GM18511 (cell line): ENCODE measurements around the gene GRID2.

Experiments used
- ATAC-seq: cut with Tn5 transposase; IDR thresholded peaks from one replicate; pipeline ENCODE4 v1.9.1; 2021; ENCODE audit warnings: mild to moderate bottlenecking, moderate library complexity; ENCODE audit not compliant: unreplicated experiment

GRID2 gene

DNA sequence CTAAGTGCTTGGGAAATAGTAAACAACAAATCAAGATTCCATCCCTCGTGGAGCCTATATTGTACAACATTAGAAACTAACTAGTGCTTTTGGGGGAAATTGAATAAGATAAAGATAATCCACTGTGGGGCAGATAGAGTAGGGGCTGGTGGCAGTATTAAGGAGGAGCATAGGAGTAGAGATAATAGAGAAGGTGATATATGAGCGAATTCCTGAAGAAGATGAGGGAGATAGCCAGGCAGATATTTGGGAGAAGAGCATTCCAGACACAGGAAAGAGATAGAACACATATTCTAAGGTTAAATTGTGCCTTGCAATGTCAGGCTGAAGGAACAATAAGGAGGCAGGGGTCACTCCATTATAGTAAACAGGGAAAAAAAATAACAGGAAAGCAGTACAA is 218.2 kb downstream of the GRID2 start:
- ATAC-seq: no peak

DNA sequence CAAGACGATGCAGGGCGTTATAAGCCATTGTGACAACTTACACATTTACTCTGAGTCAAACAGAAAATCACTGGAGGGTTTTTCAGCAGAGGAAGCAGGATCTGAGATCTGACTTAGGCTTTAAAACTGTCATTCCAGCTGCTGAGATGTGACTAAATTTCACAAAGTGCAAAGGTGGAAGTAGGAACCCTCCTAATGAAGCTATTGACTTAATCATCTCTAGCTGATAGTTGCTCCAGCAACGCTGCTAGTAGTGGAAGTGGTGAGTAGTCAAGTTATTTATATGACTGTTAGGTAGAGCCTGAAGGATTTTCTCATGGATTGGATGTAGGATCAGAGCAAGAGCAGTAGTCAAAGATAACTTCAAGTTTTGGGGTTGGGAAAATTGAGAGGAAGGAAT is 218.6 kb downstream of the GRID2 start:
- no peak for ATAC-seq

- ATAC-seq: no peak
These were observed 220.4 kb downstream of the GRID2 start for GRCh38 chr4:92524131-92524530.

GRCh38 chr4:92528541-92528940 is 224.8 kb downstream of the GRID2 start:
- ATAC-seq: no peak

DNA sequence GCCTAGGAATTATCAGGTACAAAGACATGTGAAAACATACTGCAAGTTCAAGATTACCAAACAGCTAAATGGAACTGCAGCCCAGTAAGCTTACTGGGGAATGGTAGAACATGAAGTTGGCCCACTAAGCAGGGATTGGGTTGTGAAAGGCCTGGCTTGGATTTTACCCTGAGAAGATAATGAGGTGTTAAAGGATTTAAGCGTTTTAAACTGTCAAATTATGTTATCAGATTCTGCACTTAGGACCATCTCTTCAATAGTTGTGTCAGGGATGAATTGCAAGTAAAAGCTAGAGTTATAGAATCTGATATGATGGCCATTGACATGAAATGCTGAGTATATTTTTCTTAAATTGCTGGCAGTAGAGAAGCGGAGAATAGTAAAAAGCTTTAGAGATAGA is 225.7 kb downstream of the GRID2 start:
- no peak for ATAC-seq

- no peak for ATAC-seq
These were observed 231.8 kb downstream of the GRID2 start for GRCh38 chr4:92535599-92535998.

DNA sequence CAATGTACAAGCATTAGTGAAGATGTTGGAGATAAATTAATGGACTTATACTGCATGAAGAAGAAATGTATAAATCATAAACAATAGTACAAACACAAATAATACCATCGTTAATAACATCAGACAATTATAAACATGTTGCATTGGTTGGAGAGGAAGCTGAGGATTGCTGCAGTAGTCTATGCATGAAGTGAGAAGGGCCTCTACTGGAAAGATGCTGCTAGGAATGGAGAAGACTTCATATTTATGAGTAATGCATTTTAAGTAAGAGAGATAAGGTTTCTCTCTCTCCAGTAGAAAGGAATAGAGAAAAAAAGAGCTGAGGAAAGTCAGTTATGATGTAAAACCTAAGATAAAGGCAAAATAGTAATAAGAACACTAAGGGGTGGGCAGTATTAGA is 247.8 kb downstream of the GRID2 start:
- no peak for ATAC-seq

DNA sequence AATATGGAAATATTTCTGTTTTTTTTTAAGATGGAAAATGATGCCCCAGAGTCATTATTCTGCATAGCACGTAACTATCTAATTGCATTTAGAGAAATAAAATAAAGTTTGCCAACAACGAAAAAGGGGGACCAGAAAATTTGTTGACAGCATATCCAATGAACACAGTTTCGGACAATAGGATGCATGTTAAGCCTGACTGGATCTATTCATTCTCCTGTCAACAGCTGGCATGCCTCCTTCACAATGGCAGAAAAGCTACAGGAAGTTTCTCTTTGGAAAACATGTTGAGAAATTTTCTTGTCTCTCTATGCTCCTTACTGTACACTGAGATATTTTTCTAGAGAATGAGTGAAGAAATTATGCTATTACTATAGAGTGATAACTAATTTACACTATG is 262.5 kb downstream of the GRID2 start:
- no peak for ATAC-seq

DNA sequence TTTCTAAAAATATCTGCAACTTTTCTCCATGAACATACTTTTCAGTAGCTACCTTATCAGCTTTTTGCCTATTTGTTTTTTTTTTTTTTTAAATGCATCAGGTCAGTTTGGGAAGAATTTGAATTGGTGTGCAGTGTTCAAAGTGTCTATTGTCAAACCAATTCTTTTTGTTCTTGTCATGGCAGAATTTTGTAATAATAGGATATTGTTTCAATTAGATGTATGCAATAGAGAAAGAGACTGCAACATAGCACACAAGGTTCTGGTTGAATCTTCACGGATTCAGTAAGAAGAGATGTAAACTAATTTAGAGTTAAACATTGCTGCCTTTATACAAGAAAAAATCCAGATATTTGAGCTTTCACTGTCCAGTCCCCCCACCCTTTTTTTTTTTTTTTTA is 277.1 kb downstream of the GRID2 start:
- no peak for ATAC-seq

DNA sequence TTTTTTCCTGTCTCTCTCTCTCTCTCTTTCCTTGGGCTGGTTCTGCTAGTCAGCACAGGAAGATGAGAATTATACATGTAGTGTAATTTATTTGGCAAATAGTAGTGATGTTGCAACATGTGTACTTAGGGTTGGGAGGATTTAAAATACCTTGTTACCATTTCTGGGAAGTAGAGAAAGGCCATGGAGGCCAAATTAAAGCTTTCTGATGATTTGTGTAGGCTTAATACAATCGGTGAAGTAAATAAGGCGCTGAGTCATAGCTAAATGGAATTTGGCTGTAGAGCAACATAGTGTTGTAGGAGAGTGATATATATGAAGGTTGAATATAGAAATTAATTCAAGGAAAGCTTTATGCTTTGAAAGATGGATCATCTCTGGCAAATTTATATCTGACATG is 295.3 kb downstream of the GRID2 start:
- ATAC-seq: no peak

GRCh38 chr4:92600638-92601037 is 296.9 kb downstream of the GRID2 start:
- no peak for ATAC-seq

- no peak for ATAC-seq
These were observed 302.5 kb downstream of the GRID2 start for GRCh38 chr4:92606227-92606626.

DNA sequence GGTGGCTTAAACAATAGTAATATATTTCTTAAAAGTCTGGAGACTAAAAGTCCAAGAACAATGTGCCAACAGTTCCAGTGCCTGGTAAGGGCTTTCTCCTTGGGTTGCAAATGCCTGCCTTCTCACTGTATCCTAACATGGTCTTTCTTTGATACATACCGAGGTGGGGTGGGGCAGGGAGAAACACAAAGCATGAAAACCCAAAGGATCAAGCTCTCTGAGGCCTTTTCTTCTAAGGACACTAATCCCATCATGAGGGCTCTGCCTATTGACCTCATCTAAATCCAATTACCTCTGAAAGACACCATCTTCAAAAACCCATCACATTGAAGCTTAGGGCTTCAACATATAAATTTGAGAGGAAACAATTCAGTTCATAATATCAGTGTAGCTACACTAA is 311.3 kb downstream of the GRID2 start:
- ATAC-seq: no peak

DNA sequence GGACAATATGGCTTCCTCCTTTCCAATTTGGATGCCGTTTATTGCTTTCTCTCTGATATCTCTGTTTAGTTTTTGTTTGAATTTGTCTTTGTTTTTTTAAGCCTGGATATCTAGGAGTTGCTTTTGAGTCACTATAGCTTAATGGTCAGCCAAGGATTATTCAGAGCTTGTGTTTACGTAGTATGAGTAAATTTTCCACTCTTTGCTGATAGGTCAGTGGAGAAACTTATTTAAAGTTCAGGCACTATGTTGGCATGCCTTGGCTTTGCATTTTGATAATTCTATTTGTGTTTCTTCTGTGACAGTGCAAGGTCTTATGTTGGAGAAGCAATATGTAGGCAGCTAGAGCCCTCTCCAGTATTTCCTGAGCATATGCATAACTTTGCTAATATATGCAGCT is 315.2 kb downstream of the GRID2 start:
- no peak for ATAC-seq

GRCh38 chr4:92629302-92629701 is 325.5 kb downstream of the GRID2 start:
- ATAC-seq: no peak

- no peak for ATAC-seq
These were observed 331.1 kb downstream of the GRID2 start for GRCh38 chr4:92634882-92635281.

DNA sequence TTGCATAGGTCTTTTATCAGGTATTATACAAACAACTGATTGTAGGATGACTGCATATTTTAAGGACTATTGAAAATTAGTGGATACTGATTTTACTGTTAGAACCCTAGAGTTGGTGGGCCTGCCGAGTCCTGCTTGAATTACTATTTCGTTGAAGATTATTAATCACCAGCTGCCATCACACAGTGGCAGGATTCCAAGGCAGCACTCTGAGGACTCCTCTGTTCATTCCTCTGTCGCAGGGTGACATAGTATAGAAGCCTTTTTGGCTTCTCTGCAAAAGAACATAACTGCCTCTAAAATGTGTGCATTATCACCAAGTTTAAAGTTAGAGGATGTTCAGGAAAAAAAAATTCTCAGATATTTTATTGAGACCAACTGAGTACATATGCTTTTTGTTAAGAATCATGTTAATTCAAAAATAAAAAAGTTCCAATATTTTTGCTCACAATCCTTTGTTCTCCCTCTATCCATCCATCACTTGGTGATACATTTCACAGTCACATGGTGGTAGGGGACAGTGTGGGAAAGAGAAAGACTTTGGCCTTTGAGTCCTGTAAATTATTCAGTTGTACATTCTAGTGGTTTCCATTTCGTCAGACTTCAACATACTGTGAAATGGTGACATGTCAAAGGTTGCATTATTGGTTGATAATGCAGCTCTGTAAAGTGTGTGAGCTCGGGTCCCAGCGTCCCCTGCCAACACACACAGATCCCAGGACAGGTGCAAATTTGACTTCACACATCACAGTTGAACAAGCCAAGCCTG is 332.5 kb downstream of the GRID2 start:
- no peak for ATAC-seq

DNA sequence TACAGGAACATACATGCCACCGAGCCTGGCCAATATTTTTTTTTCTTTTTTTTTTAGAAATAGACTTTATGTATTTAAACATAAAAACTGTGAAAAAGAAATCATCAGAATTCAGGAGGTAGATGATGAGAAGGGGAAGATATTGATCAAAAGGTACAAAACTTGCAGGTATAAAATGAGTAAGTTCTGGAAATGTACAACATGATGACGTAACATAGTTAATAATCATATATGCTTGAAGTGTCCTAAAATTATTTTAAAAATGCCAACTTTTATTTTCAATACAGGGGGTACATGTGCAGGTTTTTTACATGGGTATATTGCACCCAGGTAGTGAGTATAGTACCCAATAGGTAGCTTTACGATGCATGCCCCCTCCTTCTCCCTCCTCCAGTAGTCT is 337.6 kb downstream of the GRID2 start:
- ATAC-seq: no peak

DNA sequence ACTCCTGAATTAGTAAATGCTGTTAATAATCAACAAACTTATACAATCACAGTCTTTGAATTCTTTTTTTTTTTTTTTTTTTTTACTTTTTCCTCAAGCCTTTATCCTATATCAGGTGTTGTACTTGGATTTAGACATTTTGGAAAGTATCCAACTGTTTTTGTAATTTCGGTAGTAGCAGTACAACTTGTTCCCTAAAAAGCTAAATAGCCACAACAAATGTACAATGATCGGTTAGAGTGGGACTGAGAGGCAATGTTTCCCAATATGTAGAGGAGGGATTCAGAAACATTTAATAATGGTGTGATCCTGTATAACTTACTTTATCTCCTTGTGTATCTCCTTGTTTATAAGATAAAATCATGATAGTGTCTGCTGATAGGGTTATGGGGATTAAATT is 343.1 kb downstream of the GRID2 start:
- ATAC-seq: no peak

DNA sequence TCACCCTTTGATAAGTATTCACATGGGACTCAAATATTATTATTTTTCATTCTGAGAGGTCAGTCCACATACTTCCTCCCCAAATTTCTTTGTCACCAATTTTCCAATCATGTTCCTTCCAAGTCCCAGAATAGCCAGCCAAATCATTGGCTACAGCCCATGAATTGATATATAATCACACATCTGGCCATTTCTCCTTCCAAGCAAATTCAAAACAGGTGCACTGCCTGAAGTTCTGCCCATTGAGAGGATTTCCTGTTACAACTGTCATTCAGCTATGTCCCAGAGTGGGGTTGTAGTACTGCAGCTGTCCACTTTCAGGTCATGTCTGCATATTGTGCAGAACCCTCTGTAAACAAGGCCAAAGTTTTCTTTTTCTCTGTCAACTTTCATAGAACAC is 347.8 kb downstream of the GRID2 start:
- no peak for ATAC-seq

DNA sequence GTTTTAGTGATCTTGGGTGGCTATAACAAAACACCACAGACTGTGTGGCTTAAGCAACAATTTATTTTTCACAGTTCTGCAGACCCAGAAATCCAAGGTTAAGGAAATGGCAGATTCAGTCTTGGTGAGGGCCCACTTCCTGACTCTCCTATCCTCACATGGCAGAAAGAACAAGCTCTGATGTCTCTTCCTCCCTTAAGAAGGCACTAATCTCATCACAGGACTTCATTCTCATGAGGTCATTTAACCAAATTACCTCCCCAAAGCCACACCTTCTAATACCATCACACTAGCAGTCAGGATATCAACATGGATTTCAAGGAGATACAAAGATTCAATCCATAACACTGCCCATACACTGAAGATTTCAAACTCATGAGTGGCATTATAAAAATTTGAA is 350.3 kb downstream of the GRID2 start:
- no peak for ATAC-seq

GRCh38 chr4:92657695-92658094 is 353.9 kb downstream of the GRID2 start:
- ATAC-seq: no peak

DNA sequence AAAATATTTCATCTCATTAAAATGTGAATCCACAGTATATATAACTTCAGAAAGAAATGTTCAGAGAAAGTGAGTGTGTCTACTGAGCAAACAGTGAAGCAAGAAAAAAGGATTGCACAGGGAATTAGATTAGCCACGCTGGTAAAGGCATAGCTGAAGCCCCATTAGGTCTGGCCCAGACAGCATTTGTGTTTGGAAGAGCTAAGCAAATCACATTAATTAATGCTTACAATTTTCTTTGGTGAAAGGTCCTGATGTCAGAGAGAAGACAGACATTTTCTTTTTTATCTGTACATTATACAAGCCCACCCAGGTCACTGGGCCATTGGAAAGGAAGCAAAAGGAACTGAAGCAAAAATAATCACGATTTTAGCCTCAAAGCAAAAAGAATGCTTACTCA is 354.6 kb downstream of the GRID2 start:
- no peak for ATAC-seq
